Lung (tissue), 12 donors: ENCODE results near the gene KIAA0319L. TPM values are rescaled to one million over a fixed set of nuclear protein-coding genes. Genes with fewer than 3 reads are reported as not detected.
A peak's percentile ranks its signal among the peaks of the same experiment; 100 is the strongest.

Source experiments
- ATAC-seq: fragments of 200-7000 bp; cut with Tn5 transposase; one replicate; pipeline ENCODE4 v1.9.1; 2020; ENCODE audit warnings: moderate number of reproducible peaks; ENCODE audit not compliant: insufficient read depth, low FRiP score
- DNase-seq, 3 donors: peaks; one replicate each; pipeline ENCODE4 v3.0.0-alpha.2; 2013 to 2017
- H3K27ac ChIP-seq, 2 donors: one replicate each; pipeline ENCODE4 v1.5.1; 2013; ENCODE audit warnings: mild to moderate bottlenecking in 2 of 2, moderate library complexity in 2 of 2, control low read depth in 1 of 2, inconsistent platforms in 1 of 2, low read depth in 1 of 2, low read length in 1 of 2
- H3K27me3 ChIP-seq, 3 donors: one replicate each; pipeline ENCODE4 v1.5.1; 2013; ENCODE audit warnings: low read length in 2 of 3; ENCODE audit not compliant: control insufficient read depth in 3 of 3, insufficient read depth in 3 of 3
- H3K36me3 ChIP-seq, 4 donors: one replicate each; pipeline ENCODE4 v1.5.1; 2013; ENCODE audit warnings: low read length in 4 of 4, mild to moderate bottlenecking in 1 of 4, moderate library complexity in 1 of 4; ENCODE audit not compliant: control insufficient read depth in 4 of 4, insufficient read depth in 4 of 4
- H3K4me1 ChIP-seq, 5 donors: one replicate each; pipeline ENCODE4 v1.5.1; 2013; ENCODE audit warnings: low read length in 5 of 5, mild to moderate bottlenecking in 2 of 5, moderate library complexity in 1 of 5; ENCODE audit not compliant: control insufficient read depth in 5 of 5, insufficient read depth in 5 of 5
- H3K4me3 ChIP-seq: one replicate; pipeline ENCODE4 v1.5.1; 2013; ENCODE audit warnings: mild to moderate bottlenecking, control low read depth, moderate library complexity
- H3K9ac ChIP-seq, 2 donors: one replicate each; pipeline ENCODE4 v1.5.1; 2013; ENCODE audit warnings: low read length in 2 of 2, control low read depth in 1 of 2; ENCODE audit not compliant: insufficient read depth in 1 of 2
- H3K9me3 ChIP-seq, 4 donors: one replicate each; pipeline ENCODE4 v1.5.1; 2013; ENCODE audit warnings: low read length in 3 of 4, mild to moderate bottlenecking in 1 of 4, moderate library complexity in 1 of 4; ENCODE audit not compliant: control insufficient read depth in 4 of 4, insufficient read depth in 3 of 4
- CTCF ChIP-seq: IDR thresholded peaks from 2 replicates; pipeline ENCODE4 v1.5.1; 2012; ENCODE audit warnings: mild to moderate bottlenecking; ENCODE audit errors: control extremely low read depth, extremely low read depth
- WGBS, 2 donors: extraction: QIAGEN DNeasy Blood & Tissue Kit; methylation state at CpG; one replicate each; pipeline ENCODE4 v1.1.7; 2013; 5-methylcytosine and 5-hydroxymethylcytosine counted together
- polyA plus RNA-seq, 2 donors: library from polyadenylated mRNA; stranded (reverse); fragments of 200-250 nt; gene quantifications; one replicate each; pipeline ENCODE4 v1.2.1, GENCODE V29; 2013
- total RNA-seq, 2 donors: library from RNA; depleted of rRNA in 1 of 2; stranded (reverse); fragments of >200 nt in 1 of 2; gene quantifications; one replicate each; pipeline ENCODE4 v1.2.1, GENCODE V29; 2014 to 2021
- donor health status: control.
- donor health status: control.
- donor health status: Bipolar disorder and iron deficiency.
- donor health status: healthy.
- donor health status: DM: yes; HTN: yes; CAD: no.

KIAA0319L gene
- total and polyA plus RNA-seq, 4 donors: 20.3 to 121 (median 60.9) TPM

GRCh38 chr1:35555601-35556477 is 1.4 kb downstream of the KIAA0319L start:
- Histone ChIP-seq H3K9me3 (no peaks in the 10 kb centered on the region), H3K27ac (peak overlapping the region in 1 of 2 donors; percentile 7), H3K4me3 (no peak overlapping the region), H3K36me3 (peaks cover 4 to 12% (median 8%) of the 10 kb centered on the region in 4 donors), H3K27me3 (no peaks in the 10 kb centered on the region), H3K9ac (peak overlapping the region; percentile 79 to 84), H3K4me1 (peaks cover 0 to 54% (median 26%) of the 10 kb centered on the region in 5 donors)
- no peak for TF ChIP-seq CTCF
- DNase-seq (peak in 2 of 3 donors; percentile 43 to 56), ATAC-seq (peak; percentile 9)
- 47 to 68% methylated on average over 10 of the region's 10 CpGs for WGBS, 2 donors

DNA sequence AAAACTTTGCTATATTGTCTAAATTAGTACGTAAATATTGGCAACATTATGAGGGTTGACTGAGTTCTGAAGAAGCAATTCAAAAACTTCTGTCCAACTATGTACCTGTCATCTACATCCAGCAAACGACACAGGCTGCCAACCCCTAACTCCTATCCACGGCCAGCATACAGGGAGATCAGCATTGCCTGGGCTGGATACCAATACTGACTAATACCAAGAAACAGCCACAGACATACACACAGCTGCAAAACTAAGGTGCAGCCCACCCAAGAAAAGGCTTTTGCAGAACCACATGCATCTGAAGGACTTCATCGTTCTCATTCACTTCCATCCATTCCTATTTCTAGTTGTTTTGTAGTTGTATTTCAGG is 2.0 kb downstream of the KIAA0319L start:
- Histone ChIP-seq H3K4me1 (peaks cover 0 to 54% (median 26%) of the 10 kb centered on the region in 5 donors), H3K36me3 (peaks cover 4 to 12% (median 7%) of the 10 kb centered on the region in 4 donors), H3K27me3 (no peaks in the 10 kb centered on the region), H3K27ac (peak overlapping the region in 1 of 2 donors; percentile 7), H3K9me3 (no peaks in the 10 kb centered on the region), H3K9ac (peak overlapping the region in 1 of 2 donors; percentile 11), H3K4me3 (no peak overlapping the region)
- DNase-seq (no peak), ATAC-seq (no peak)
- 66 to 79% methylated on average over 4 of the region's 4 CpGs for WGBS, 2 donors
- TF ChIP-seq CTCF: no peak

DNA sequence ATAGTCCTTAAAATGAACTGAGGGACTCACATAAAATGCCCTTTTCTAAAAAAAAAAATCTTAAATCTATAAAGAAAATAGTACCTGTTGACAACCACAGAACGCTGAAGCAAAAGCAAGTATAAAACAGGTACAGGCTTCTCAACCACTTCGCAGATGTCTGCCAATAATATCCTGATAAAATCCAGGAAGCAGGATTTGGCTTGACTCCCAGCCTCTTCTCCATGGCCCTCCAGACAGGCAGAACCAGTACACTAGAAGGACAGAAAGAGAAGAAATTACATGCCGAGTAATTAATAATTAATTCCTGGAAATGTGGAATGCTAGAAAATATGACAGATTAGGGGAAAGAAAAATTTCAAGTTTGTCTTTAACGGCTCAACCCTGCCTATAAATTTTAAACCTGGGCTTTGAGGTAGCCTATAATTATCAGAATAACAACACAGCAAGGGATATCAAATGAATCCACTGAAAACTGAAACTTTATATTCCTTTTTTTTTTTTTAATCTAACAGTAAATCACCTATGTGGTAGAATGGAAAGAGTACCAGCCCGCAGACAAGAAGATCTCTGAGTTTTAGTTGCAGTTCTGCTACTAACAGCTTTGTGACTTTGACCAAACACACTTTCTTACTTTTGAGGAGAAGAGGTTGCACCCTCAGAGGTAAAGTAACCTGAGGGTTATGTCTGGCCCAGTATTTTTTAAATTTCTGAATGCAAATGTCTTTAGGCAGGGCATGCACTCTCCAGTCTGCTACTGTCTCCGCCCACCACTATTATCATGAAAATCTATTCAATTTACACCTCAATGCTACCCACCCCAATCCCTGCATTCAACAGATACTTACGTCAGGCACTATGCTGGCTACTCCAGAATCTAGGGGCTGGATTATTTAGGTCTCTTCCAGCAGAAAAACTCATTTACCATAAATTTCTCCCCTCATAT is 2.7 kb downstream of the KIAA0319L start:
- Histone ChIP-seq H3K4me3 (no peak overlapping the region), H3K9ac (no peak overlapping the region), H3K27me3 (no peaks in the 10 kb centered on the region), H3K27ac (no peak overlapping the region), H3K4me1 (peaks cover 0 to 54% (median 26%) of the 10 kb centered on the region in 5 donors), H3K36me3 (peaks cover 4 to 12% (median 7%) of the 10 kb centered on the region in 4 donors), H3K9me3 (no peaks in the 10 kb centered on the region)
- DNase-seq (peak in 2 of 3 donors; percentile 40 to 57), ATAC-seq (no peak)
- 50 to 71% methylated on average over 7 of the region's 7 CpGs for WGBS, 2 donors
- TF ChIP-seq CTCF: no peak
